HPDE6-E6E7 (cell line): ENCODE measurements around the gene HTR2B.
"Not testable (repeated sequence)": the region's sequence is repeated elsewhere in the genome, so short reads cannot be mapped to it uniquely, and the experiment has no call there.

ENCODE experiments used
- DNase-seq: peaks from one replicate; pipeline ENCODE4 v3.0.0; 2011; ENCODE audit warnings: missing footprints; ENCODE audit errors: extremely low spot score

Gene HTR2B

DNA sequence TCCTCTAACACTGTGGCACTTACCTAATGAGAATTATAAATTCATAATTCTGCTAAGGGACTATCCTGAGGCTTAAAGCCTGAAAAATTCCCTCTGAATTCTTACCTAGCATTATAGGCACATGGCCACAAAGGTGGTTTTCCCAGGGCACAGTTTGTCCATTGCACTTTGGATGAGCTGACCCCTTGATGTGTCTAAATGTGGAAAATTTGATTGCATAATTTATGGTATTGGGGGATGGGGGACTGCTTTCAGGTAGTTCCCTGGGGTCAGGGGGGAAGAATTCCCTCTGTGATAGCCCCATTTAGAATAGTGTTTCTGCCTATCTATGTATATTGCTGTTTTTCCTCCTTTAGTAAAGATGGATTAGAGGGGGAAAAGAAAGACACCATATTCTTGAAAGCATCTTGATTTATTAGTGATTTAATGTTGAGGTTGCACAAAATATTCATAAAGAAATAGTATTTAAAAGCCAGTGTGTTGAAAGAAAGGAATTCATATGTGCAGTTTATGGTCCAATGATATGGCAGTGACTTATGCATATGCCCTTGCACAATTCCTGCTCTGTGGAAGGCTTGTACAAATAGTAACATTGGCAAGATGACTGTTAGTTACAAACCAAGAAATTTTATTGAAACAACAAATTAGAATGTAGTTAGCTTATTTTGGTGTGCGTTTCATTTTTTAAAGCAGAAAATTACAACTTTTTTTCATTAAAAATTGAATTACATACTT, 8.7 kb upstream of the HTR2B start:
- no peak for DNase-seq

DNA sequence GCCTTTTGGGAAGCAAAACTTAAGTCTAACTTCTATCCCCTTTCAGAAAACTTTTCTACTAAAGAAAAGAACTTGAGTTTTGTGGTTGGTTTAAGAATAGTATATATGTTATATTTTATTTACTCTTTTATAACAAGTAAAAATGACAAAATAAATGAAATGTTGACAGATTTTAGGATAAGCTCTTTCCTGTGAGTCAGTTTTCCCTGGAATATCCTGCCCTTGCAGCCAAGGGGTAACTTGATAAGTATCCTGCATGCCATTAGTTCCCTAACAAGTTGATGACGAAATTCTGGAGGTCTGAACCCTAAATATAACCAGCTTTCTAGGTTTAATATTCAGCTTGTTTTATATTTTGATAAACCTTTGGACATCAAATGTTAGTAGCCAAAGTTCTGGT, 7.3 kb upstream of the HTR2B start:
- DNase-seq = no peak

DNA sequence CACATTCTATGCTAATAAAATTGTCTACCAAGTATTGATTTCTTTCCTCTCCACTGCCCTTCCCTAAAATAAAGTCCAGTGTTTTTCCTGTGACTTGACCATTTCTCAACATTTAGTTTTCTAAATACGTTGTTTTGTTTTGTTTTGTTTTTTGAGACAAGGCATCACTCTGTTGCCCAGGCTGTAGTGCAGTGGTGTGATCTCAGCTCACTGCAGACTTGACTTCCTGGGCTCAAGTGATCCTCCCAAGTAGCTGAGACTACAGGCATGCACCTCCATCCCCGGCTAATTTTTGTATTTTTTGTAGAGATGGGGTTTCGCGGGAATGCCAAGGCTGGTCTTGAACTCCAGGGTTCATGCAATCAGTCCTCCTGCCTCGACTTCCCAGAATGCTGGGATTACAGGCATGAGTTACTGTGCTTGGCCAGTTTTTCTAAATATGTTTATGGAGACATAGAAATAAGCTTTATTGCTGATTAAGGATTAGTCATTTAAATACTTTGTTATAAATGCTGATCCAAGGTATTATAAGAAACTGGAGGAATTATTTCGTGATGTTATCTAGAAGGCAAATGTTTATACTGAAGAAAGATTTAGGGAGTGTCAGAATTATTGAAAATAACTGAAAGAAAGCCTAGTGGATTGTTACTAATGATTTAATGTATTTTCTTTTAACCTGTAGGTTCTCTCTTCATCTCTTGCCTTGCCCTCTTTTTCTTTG, 5.7 kb upstream of the HTR2B start:
- DNase-seq = no peak

DNA sequence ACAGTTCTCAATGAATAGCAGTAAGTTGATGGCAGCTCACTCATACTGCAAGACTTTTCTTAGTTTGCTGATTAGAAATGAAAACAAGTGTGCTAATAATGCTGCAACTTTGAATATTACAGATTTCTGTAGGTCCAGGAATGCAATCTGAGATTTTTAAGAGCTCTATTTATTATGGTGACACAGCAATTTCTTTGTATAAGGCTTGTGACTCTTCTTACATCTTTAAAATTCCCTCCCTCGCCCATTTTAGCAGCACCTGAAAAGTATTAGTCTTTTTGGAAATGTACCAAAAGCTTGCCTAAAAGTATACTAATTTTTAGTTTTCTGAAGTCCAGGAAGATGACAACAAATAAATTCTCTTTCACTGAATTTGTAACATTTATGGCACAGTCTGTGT, 4.4 kb upstream of the HTR2B start:
- DNase-seq = no peak

DNA sequence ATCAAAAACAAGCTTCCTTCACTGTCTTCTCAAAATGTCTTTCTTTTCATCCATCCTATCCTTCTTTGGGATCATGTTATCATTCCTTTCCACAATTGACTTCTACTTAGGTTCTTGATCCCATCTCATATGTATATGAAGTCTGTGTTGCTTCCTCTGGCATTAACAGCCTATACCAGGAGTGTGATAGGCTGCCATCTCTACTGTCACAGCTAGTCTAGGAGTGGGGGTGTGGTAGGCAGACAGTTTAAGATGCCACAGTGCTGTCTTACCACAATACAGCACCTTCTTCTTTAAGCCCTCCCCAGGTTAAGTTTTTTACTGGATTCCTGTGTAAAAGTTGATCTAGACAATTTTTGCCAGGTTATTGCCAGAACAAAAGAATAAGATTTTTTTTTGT, 3.7 kb upstream of the HTR2B start:
- no peak for DNase-seq

DNA sequence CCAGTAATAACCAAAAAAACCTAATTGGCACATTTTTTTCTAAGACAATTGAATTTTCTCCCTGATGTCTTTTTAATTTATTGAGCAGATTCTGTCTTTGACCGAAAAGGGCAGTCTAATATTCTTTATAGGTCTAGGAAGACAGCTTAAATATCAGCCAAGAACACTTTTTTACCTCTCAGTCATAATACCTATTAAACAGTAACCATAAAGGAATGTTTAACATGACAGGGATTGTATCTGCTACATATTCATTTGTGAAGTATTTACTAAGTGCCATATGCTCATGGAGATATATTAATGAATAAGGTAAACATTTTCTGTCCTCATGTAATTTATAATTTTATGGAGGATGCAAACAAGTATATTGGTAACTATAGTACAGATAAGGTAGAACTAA, 3.1 kb upstream of the HTR2B start:
- DNase-seq = no peak

DNA sequence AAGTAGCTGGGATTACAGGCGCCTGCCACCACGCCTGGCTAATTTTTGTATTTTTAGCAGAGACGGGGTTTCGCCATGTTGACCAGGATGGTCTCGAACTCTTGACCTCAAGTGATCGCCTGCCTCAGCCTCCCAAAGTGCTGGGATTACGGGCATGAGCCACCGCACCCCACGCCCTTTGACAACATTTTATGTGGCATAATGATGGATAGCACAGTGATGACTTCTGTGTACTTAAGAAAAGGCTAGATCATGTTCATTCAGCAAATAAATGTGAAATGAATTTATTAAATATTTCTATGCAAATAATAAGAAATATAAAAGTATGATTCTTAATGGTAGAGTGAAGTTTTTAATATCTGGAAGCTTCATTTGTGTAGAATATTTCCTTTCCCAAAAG, 2.6 kb upstream of the HTR2B start:
- no peak for DNase-seq

DNA sequence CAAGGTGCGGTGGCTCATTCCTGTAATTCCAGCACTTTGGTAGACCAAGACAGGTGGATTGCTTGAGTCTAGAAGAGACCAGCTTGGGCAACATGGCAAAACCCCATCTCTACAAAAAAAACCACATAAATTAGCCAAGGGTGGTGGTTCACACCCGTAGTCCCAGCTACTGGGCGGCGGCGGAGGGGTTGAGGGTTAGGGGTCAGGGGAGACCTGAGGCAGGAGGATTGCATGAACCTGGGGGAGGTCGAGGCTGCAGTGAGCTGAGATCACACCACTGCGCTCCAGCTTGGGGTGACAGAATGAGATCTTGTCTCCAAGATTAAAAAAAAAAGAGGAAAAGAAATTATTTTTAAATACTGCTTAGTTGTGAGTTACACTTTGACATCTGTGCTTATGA, 1.3 kb upstream of the HTR2B start:
- DNase-seq = no peak

DNA sequence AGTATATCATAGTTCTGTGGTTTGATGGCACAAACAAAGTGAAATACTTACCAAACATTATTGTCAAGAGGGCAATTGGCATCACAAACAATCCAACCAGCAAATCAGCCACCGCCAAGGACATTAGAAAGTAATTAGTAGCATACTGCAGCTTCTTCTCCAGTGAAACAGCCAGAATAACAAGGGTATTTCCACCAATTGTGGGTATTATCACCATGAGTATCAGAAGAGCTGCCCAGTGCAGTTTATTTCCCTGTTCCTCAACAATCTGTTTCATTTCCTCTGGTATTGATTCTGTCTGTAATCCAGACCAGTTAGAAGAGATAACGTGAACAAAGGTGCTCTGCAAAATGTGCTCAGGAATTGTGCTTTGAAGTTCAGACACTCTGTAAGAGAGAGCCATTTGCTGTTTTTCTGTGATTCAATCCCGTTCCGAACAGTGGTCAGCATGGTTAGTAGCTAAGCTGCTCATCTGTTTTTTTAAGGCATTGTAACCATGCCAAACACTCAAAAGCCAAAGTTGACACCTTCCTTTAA, 1.4 kb downstream of the HTR2B start:
- DNase-seq = no peak

DNA sequence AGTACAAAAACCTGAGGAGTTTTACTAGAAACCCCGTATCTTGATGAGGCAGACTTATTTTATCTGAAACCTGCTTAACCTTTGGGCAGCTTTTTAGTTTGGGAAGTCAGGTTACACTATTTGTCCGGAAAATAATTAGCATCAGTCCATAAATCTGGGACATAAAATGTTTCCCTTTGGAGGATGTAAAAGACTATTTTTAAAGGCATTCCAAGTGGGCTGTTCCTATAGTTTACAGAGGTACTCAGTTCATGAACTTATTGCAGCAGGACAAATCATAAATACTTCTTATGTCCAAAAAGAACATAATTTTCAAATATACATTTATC, 6.3 kb downstream of the HTR2B start:
- no peak for DNase-seq

DNA sequence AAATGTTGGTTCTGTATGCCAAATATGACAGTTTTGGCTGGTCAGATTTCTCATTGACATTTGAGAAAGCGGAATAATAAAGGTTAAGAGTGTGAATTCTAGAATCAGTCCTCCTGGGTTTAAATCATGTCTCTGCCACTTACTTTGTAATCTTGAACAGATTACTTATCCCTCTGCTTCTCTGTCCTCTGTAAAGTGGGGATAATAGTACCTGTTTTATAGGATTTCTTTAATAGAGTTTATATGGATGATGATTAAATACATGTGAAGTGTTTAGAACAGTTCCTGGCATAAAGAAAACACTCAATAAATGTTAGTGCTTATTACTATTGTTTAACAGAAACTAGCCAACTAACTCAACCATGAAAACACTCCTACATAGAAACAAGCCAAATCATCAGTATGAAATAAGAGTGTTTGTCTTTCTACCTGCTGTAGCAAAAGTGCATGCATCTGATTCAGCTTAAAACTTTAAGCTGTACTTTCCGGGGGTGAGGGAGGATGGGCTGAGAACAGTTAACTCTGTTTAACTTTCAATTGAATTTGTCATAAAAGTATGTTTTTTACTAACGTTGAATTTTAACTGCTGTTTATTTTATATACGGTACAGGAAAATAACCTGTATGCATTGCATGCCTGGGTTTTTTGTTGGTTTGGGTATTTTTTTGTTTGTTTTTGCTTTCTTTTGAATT, 6.8 kb downstream of the HTR2B start:
- DNase-seq = no peak

DNA sequence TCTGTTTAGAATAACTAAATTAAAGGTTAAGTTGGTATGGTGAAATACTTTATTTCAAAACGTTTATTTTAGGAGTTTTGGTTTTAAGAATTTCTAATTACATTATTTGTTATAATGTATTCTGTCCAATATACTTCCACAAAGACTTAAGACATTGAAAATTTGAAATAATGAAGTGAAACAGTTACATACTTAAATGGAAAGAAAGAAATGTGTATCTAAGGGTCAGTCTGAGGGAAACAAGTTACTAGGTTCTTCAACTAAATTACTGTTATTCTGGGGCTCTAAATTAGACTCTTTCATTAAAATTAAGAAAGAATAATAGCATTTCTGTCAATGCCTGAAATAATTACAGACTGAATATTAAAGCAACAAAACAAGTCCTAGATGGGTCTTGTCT, 7.7 kb downstream of the HTR2B start:
- DNase-seq = no peak

DNA sequence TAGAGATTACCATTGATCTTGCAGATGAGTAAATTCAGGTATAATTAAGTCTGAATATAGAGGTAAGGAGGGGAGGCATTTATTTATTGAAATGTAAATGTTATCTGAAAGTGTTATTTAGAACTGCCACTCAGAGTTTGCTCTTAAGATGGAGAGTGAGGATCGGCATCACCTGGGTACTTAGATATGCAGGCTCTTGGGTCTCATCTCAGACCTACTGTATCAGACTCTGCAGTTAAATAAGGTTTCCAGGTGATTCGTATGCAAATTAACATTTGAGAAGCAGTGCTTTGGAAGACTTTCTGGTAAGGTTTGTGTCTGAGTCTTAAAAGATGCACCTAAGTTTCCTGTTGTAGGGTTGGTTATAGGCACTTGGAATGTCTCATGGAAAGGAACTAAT, 9.2 kb downstream of the HTR2B start:
- no peak for DNase-seq

DNA sequence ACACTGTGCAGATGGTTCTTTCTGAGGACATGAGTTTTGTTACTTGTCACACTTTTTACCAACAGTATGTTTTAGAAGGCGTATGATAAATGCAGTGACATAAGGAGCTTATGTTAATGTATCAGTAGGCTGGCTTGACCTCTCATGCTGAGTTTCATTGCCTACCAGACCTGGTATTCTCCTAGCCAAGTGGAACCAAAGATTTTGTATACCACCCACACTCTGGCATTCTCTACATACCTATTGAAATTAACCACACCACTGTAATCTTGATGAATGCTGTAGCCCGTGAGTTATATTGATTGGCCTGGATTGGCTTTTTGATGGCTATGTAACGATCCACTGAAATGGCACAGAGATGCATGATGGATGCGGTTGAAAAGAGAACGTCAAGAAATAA, 11.4 kb downstream of the HTR2B start:
- no peak for DNase-seq

DNA sequence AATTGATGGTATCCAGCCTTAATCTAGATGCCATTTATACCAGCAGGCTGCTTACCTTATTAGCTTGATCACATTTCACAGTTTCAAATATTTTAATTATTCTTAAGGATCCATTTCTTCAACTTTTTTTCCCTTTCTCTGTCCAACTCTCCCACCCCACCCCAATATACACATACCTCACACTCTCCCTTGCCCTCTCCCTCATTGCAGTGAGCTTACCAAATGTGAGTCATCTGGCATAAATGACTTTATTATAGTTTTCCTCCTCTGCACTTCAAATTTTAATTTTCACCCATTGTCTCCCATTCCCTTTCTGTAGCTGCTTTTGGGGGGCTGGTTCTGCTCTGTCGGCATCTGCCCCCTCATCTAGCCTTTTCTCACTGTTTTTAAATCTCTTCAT, 12.9 kb downstream of the HTR2B start:
- DNase-seq = no peak

DNA sequence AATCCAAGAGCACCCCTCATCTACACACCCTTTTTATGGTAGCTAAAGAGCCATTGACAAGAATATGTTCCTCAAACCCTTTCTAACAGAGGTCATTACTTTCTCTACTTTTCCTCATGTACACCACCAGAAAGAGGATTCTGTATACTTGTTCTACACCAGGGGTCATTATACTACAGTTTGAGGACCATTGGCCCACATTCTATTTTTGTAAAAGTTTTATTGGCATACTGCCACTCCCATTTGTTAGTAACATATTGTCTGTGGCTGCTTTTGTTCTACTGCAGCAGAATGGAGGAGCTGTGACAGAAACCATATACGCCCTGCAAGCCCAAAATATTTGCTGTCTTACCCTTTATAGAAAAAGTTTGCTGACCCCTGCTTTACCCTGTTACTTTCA, 14.3 kb downstream of the HTR2B start:
- no peak for DNase-seq

DNA sequence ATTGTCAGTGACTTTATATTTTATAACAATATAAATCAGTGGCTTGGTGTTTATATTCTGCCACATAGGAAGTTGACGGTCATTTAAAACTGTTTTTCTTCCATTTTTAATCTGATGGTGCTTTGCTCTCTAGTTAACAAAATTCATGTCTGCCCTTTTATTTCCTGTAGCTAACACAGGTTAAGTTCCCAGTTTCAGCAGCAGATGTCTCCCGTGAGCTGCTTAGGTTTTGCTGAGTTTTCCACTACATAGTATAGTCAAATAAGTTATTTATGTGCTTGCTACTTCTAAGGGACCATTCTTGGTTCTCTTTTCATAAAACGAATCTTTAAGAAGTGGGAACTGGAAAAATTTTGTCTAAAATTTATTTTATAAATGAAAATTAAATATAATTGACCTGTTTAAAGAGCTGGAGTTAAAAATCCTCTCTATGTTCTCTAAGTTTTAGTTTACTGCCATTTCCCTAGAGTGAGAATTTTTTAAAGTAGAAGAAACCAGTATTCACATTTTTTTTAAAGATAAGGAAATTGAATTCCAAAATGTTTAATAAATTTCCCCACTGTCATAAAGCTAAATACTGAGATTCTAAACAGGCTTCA, 20.6 kb downstream of the HTR2B start:
- peak; percentile 7 for DNase-seq

DNA sequence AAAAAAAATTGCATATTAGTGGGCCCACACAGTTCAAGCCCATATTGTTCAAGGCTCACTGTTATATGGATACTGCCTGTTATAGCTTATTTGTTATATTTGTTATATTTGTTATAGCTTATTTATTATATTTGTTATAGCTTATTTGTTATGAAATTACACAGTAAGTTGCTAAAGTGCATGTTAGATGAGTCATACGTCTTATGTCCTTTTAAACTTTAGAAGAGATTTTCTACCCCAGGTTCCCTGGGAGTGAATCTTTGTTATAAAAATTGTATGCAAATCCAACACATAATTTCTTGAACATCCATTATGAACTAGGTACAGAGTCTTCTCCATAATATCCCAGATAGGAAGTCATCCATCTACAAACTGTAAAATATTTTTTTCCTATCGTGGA, 22.1 kb downstream of the HTR2B start:
- no peak for DNase-seq

DNA sequence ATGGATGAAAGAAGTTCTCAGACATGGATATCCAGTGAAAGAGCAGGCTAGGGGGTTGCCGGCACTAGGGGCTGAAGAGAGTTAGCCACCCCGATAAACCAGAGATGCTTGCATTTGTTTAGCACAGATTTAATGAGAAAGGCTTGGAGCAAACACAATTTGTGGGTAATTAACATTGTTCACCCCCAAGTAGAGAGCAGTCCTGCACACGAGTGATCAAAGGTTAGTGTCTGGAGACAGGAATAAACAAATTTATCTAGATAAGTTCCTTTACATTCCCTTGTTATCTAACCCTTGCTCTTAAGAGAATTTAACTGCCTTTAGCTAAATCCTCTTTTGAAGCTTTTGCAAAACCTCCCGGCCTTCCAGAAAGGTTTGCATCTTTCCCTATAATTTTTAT, 23.9 kb downstream of the HTR2B start:
- DNase-seq = no peak

DNA sequence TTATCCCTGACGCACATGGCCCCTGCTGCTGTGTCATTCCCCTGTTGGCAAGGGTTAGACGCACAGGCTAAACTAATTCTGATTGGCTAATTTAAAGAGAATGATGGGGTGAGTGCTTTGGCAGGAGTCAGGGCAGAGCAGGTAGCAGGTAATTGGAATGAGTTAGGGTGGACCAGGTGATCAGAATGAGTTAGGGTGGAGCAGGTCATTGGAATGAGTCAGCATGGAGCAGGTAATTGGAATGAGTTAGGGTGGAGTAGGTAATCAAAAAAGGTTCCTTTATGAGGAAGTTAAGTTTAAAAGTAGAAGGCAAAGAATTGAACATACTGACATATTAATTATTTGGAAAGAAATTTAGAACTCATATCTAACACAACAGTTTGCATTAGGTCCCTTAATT, 24.5 kb downstream of the HTR2B start:
- not testable (repeated sequence) for DNase-seq

DNA sequence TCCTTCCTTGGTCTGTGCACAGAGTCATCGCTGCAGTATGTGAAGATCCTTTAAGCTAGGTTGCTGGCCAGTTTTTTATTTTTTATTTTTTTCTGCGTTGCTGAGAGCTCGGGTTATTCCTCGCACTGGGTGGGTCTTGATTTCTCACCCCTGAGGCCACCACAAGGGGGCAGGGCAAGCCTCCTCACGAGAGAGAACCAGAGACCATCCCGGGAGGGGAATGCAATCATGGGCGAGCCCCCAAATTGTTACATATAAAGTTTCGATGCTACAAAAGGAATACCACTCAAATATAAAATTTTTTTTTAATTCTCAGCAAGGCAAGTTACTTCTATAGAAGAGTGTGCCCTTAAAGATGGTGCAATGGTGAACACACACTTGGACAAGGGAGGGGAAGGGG, 24.9 kb downstream of the HTR2B start:
- DNase-seq = no peak

DNA sequence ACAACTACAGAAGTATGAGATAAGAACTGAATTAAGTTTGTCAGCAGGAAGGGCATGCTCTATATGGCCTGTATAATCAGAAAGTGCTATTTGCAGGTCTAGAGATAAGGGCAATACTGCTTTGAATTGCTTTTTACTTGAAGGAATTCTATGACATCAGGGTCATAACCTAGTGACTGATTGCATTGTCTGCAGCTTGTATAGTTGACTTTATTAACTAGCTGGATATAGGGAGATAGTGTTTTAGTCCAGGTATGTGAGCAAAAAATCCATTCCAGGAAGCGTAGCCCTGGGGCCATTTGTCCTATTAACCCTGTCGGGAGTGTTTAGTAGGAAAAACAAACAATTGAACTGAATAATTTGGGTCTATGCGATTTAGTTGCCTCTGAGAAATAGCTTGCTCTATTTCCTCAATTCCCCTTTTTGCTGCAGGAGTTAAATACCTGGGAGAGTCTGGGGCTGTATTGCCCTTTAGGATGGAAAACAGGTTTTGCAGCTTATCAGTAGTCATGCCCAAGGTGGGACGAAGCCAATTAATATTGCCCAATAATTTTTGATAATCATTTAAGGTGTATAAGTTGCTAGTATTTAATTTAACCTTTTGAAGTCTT, 30.0 kb downstream of the HTR2B start:
- DNase-seq = no peak
